NK-92 (cell line): ENCODE data around the gene RAB23.

Source experiments
- DNase-seq: peaks from one replicate; lab custom pipeline; 2025; ENCODE audit not compliant: unreplicated experiment; lab: John Stamatoyannopoulos, UW

RAB23 gene

GRCh38 chr6:57221936-57222742 is at the start of gene RAB23:
Gene RAB23, minus strand, starts transcription at chr6:57222307. Its CDS starts 11,927 bp downstream, at chr6:57210380.
- DNase-seq, result no peak

GRCh38 chr6:57268294-57268640 is 46.2 kb upstream of the RAB23 start:
- no peak for DNase-seq

GRCh38 chr6:57267586-57268293 is 45.6 kb upstream of the RAB23 start:
- DNase-seq, result no peak

GRCh38 chr6:57265755-57266221 is 43.7 kb upstream of the RAB23 start:
- no peak for DNase-seq

- no peak for DNase-seq
Measured at GRCh38 chr6:57263739-57264138, 41.6 kb upstream of the RAB23 start.

- no peak for DNase-seq
Measured at GRCh38 chr6:57262901-57263694, 41.0 kb upstream of the RAB23 start.

GRCh38 chr6:57262488-57262887 is 40.4 kb upstream of the RAB23 start:
- DNase-seq, result no peak

GRCh38 chr6:57261926-57262325 is 39.8 kb upstream of the RAB23 start:
- DNase-seq, result no peak

- no peak for DNase-seq
Measured at GRCh38 chr6:57259064-57259463, 37.0 kb upstream of the RAB23 start.

GRCh38 chr6:57257911-57258541 is 35.9 kb upstream of the RAB23 start:
- DNase-seq, result no peak

- DNase-seq, result no peak
Measured at GRCh38 chr6:57256541-57256940, 34.4 kb upstream of the RAB23 start.

GRCh38 chr6:57255451-57256169 is 33.5 kb upstream of the RAB23 start:
- no peak for DNase-seq

GRCh38 chr6:57254055-57254717 is 32.1 kb upstream of the RAB23 start:
- no peak for DNase-seq

GRCh38 chr6:57252975-57253374 is 30.9 kb upstream of the RAB23 start:
- no peak for DNase-seq

- no peak for DNase-seq
Measured at GRCh38 chr6:57252137-57252536, 30.0 kb upstream of the RAB23 start.

GRCh38 chr6:57250348-57250747 is 28.2 kb upstream of the RAB23 start:
- DNase-seq, result no peak

- no peak for DNase-seq
Measured at GRCh38 chr6:57248311-57248895, 26.3 kb upstream of the RAB23 start.

GRCh38 chr6:57247603-57248002 is 25.5 kb upstream of the RAB23 start:
- no peak for DNase-seq

- no peak for DNase-seq
Measured at GRCh38 chr6:57246307-57246706, 24.2 kb upstream of the RAB23 start.

- DNase-seq, result no peak
Measured at GRCh38 chr6:57243954-57244353, 21.8 kb upstream of the RAB23 start.
